SU-DHL-6 (cell line): ENCODE data around the gene SLC16A13.

Source experiments
- H2AFZ ChIP-seq: fragments of 200-600 bp; sonication (generic); 2 replicates; pipeline ENCODE4 v1.6.1; 2014; ENCODE audit warnings: low read depth, mild to moderate bottlenecking, moderate library complexity, mixed read lengths, antibody characterized with exemption, low read length; ENCODE audit not compliant: severe bottlenecking
- H3F3A ChIP-seq: fragments of 200-600 bp; shearing (Covaris generic); 2 replicates; pipeline ENCODE4 v1.6.0; 2016; ENCODE audit warnings: antibody characterized with exemption, mild to moderate bottlenecking; ENCODE audit not compliant: insufficient read depth
- H3K27ac ChIP-seq: fragments of 200-600 bp; sonication (generic); 2 replicates; pipeline ENCODE4 v1.5.1; 2016; ENCODE audit warnings: low read depth, mild to moderate bottlenecking, low read length, moderate library complexity, mixed read lengths
- H3K27me3 ChIP-seq: fragments of 200-600 bp; sonication (generic), shearing (Covaris generic); 2 replicates; pipeline ENCODE4 v1.6.0; 2014; ENCODE audit warnings: mild to moderate bottlenecking, low read length
- H3K36me3 ChIP-seq: fragments of 200-600 bp; sonication (generic); 2 replicates; pipeline ENCODE4 v1.6.1; 2014; ENCODE audit warnings: mild to moderate bottlenecking, low read length, mixed read lengths
- H3K4me2 ChIP-seq: fragments of 300-600, 200-600 bp; shearing (Covaris generic), sonication (generic); 2 replicates; pipeline ENCODE4 v1.6.0; 2014; ENCODE audit warnings: low read length, low read depth, mild to moderate bottlenecking; ENCODE audit not compliant: poor library complexity, severe bottlenecking
- H3K4me3 ChIP-seq: fragments of 200-600 bp; sonication (generic); 2 replicates; pipeline ENCODE4 v1.5.1; 2014; ENCODE audit warnings: antibody characterized with exemption, low read length, mild to moderate bottlenecking, mixed read lengths; ENCODE audit not compliant: insufficient read depth, poor library complexity, severe bottlenecking
- H3K79me2 ChIP-seq: fragments of 200-600 bp; sonication (generic); 2 replicates; pipeline ENCODE4 v1.6.1; 2014; ENCODE audit warnings: mild to moderate bottlenecking, low read length, moderate library complexity; ENCODE audit not compliant: insufficient read depth
- H3K9ac ChIP-seq: fragments of 200-600 bp; sonication (generic); 2 replicates; pipeline ENCODE4 v1.7.0; 2014; ENCODE audit warnings: mild to moderate bottlenecking, low read length
- H3K9me2 ChIP-seq: fragments of 200-600 bp; sonication (generic); replicated peaks from 2 replicates; pipeline ENCODE4 v1.6.1; 2014; ENCODE audit warnings: low read length; ENCODE audit not compliant: insufficient read depth
- H3K9me3 ChIP-seq: fragments of 200-600 bp; sonication (generic); 2 replicates; pipeline ENCODE4 v1.6.1; 2014; ENCODE audit warnings: low read length, mixed read lengths; ENCODE audit not compliant: insufficient read depth
- H4K20me1 ChIP-seq: fragments of 200-600 bp; sonication (generic); 2 replicates; pipeline ENCODE4 v1.6.1; 2014; ENCODE audit warnings: low read depth, mild to moderate bottlenecking, antibody characterized with exemption, low read length, moderate library complexity, mixed read lengths
- CTCF ChIP-seq: fragments of 200-600 bp; sonication (generic); IDR thresholded peaks from one replicate; pipeline ENCODE4 v1.5.1; 2017; ENCODE audit warnings: antibody characterized with exemption, mild to moderate bottlenecking, low read length, moderate library complexity; ENCODE audit not compliant: insufficient read depth, poor library complexity, severe bottlenecking
- EZH2phosphoT487 ChIP-seq: fragments of 200-600 bp; sonication (generic), shearing (Covaris generic); conservative IDR thresholded peaks from 2 replicates; pipeline ENCODE4 v1.6.1; 2018; ENCODE audit warnings: mild to moderate bottlenecking, antibody characterized with exemption, low read length, moderate library complexity, mixed read lengths

The SLC16A13 gene

GRCh38 chr17:7034955-7035590 lies 742 bp upstream of the SLC16A13 start:
- Histone ChIP-seq H3K4me3 (peak overlapping the region; percentile 96), H4K20me1 (no peaks in the 10 kb centered on the region), H3K27me3 (no peaks in the 10 kb centered on the region), H3K79me2 (no peaks in the 10 kb centered on the region), H3K9me2 (no peaks in the 10 kb centered on the region), H2AFZ (peak overlapping the region; percentile 84), H3F3A (no peaks in the 10 kb centered on the region; the same call in 1 of the 2 replicates), H3K9me3 (no peaks in the 10 kb centered on the region), H3K4me2 (peak overlapping the region; percentile 83), H3K9ac (peak overlapping the region; percentile 88), H3K27ac (peak overlapping the region; percentile 61), H3K36me3 (no peaks in the 10 kb centered on the region)
- TF ChIP-seq CTCF (no peak), EZH2phosphoT487 (no peak)

DNA sequence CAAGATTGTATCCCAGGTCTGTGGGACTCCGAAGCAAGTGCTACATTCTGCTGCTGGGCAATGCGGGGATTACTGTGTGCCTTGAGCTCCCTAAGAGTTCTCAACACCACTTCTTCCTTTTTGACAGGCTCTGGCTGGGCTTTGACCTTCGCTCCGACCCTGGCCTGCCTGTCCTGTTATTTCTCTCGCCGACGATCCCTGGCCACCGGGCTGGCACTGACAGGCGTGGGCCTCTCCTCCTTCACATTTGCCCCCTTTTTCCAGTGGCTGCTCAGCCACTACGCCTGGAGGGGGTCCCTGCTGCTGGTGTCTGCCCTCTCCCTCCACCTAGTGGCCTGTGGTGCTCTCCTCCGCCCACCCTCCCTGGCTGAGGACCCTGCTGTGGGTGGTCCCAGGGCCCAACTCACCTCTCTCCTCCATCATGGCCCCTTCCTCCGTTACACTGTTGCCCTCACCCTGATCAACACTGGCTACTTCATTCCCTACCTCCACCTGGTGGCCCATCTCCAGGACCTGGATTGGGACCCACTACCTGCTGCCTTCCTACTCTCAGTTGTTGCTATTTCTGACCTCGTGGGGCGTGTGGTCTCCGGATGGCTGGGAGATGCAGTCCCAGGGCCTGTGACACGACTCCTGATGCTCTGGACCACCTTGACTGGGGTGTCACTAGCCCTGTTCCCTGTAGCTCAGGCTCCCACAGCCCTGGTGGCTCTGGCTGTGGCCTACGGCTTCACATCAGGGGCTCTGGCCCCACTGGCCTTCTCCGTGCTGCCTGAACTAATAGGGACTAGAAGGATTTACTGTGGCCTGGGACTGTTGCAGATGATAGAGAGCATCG lies 2.4 kb downstream of the SLC16A13 start:
- H3K4me2 ChIP-seq, result no peak overlapping the region

GRCh38 chr17:7039832-7040231 lies 4.0 kb downstream of the SLC16A13 start:
- Histone ChIP-seq H3K9ac (no peak overlapping the region), H3F3A (no peaks in the 10 kb centered on the region), H4K20me1 (no peaks in the 10 kb centered on the region), H3K4me2 (no peak overlapping the region), H3K27me3 (no peaks in the 10 kb centered on the region), H3K9me3 (no peaks in the 10 kb centered on the region), H3K4me3 (no peak overlapping the region), H3K36me3 (no peaks in the 10 kb centered on the region), H2AFZ (no peak overlapping the region), H3K27ac (no peak overlapping the region), H3K79me2 (no peaks in the 10 kb centered on the region), H3K9me2 (no peaks in the 10 kb centered on the region)
- TF ChIP-seq CTCF (no peak), EZH2phosphoT487 (no peak)

More for the DNA sequence above, 2.4 kb downstream of the SLC16A13 start:
- TF ChIP-seq CTCF (no peak), EZH2phosphoT487 (no peak)
- Histone ChIP-seq H3K9me2 (no peaks in the 10 kb centered on the region), H3F3A (no peaks in the 10 kb centered on the region; the same call in 1 of the 2 replicates), H3K27me3 (no peaks in the 10 kb centered on the region), H3K79me2 (no peaks in the 10 kb centered on the region), H3K4me3 (no peak overlapping the region), H2AFZ (no peak overlapping the region), H3K9me3 (no peaks in the 10 kb centered on the region), H3K9ac (no peak overlapping the region), H4K20me1 (no peaks in the 10 kb centered on the region), H3K27ac (no peak overlapping the region), H3K36me3 (no peaks in the 10 kb centered on the region)
